ENCODE results near the gene HHAT.

- no peak for TF ChIP-seq CTCF (IDR thresholded peaks at IDR 0.05; ENCODE audit: low read depth, low read length)
- no peak for TF ChIP-seq POLR2A (IDR thresholded peaks at IDR 0.05; ENCODE audit: extremely low read depth, insufficient read length)
Measured at GRCh38 chr1:210700083-210700482, 371.4 kb downstream of the HHAT start.
